GM12875 (cell line): ENCODE data around the gene EPHA7.

ENCODE experiments used
- H3K4me3 ChIP-seq: one replicate; pipeline ENCODE4 v1.5.1; 2011; ENCODE audit warnings: low read depth, low read length, control low read depth
- CTCF ChIP-seq: IDR thresholded peaks from 2 replicates; pipeline ENCODE4 v1.5.1; 2011; ENCODE audit warnings: low read depth, mild to moderate bottlenecking, control low read depth, inconsistent platforms, low read length, moderate library complexity, borderline replicate concordance; ENCODE audit not compliant: insufficient read depth

Gene EPHA7

GRCh38 chr6:93238632-93239031 lies 180.7 kb downstream of the EPHA7 start:
- no peak overlapping the region for H3K4me3 ChIP-seq
- no peak for TF ChIP-seq CTCF

- no peak overlapping the region for H3K4me3 ChIP-seq
- no peak for TF ChIP-seq CTCF
Measured at GRCh38 chr6:93235775-93236174, 183.6 kb downstream of the EPHA7 start.

GRCh38 chr6:93226822-93227221 lies 192.5 kb downstream of the EPHA7 start:
- no peak for TF ChIP-seq CTCF
- no peak overlapping the region for H3K4me3 ChIP-seq

GRCh38 chr6:93222071-93222851 lies 197.1 kb downstream of the EPHA7 start:
- H3K4me3 ChIP-seq, result no peak overlapping the region
- no peak for TF ChIP-seq CTCF

GRCh38 chr6:93219447-93219846 lies 199.9 kb downstream of the EPHA7 start:
- H3K4me3 ChIP-seq, result no peak overlapping the region
- TF ChIP-seq CTCF, result no peak

- no peak overlapping the region for H3K4me3 ChIP-seq
- TF ChIP-seq CTCF, result no peak
Measured at GRCh38 chr6:93218096-93218495, 201.3 kb downstream of the EPHA7 start.

GRCh38 chr6:93213028-93213427 lies 206.3 kb downstream of the EPHA7 start:
- no peak overlapping the region for H3K4me3 ChIP-seq
- TF ChIP-seq CTCF, result no peak
